ENCODE results near the gene SESN3.
"Not testable (repeated sequence)": the region's sequence is repeated elsewhere in the genome, so short reads cannot be mapped to it uniquely, and the experiment has no call there.

The SESN3 gene

GRCh38 chr11:95229199-95229992, 1.6 kb downstream of the SESN3 start:
- DNase-seq (ENCODE audit: low read depth, low spot score) = no peak
- H3K27ac ChIP-seq = peak overlapping the region; percentile 52

- H3K27ac ChIP-seq = peak overlapping the region; percentile 52
- no peak for DNase-seq (ENCODE audit: low read depth, low spot score)
Measured at GRCh38 chr11:95228081-95228749, 2.8 kb downstream of the SESN3 start.

DNA sequence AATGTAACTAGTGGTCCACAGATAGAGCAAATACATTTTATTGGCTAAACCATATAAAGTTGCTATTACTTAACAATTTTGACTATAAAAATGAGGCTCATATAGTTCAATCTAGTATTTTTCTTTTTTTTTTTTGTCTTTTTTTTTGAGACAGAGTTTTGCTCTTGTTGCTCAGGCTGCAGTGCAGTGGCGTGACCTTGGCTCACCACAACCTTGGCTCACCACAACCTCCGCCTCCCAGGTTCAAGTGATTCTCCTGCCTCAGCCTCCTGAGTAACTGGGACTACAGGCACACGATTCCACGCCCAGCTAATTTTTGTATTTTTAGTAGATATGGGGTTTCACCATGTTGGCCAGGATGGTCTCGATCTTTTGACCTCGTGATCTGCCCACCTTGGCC, 3.9 kb downstream of the SESN3 start:
- DNase-seq (ENCODE audit: low read depth, low spot score); H3K27ac ChIP-seq: not testable (repeated sequence)

- H3K27ac ChIP-seq = no peak overlapping the region
- DNase-seq (ENCODE audit: low read depth, low spot score) = no peak
Measured at GRCh38 chr11:95222817-95223216, 8.2 kb downstream of the SESN3 start.

DNA sequence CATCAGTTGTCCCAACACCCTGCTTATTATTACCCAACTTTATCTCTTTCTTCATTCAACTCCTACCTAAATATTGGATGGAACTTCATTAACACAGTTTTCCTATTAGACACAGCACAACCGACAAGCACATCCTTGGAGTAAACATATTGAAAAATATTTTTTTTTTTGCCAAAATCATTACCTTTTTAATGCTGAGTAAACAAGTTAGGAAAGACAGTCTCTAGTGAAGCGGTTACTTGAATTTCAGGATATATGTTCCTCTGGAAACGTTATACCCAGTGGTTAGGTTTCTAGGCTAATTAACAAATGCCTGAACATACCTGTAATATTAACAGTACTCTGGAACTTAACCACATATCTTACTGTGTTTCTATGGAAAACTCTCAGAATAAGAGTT, 11.4 kb downstream of the SESN3 start:
- H3K27ac ChIP-seq = no peak overlapping the region
- DNase-seq (ENCODE audit: low read depth, low spot score) = no peak

DNA sequence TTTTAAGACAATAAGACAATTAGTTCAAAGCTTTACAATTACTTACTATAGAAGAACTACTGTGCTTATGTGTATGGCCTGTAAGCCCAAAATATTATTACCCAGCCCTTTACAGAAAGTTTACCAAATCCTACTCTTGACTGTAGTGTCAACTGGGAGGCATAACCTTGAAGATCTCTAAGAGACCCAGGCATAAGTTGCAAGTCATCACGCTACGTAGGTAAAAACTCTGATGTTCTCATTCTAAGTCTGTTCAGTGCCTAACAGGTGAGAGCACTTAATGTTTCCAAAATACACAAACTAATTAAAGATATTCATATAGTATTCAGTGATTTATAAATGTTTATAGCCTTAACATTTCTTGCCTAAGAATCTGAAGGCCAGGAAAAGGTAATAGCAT, 12.9 kb downstream of the SESN3 start:
- H3K27ac ChIP-seq = no peak overlapping the region
- DNase-seq (ENCODE audit: low read depth, low spot score) = no peak

DNA sequence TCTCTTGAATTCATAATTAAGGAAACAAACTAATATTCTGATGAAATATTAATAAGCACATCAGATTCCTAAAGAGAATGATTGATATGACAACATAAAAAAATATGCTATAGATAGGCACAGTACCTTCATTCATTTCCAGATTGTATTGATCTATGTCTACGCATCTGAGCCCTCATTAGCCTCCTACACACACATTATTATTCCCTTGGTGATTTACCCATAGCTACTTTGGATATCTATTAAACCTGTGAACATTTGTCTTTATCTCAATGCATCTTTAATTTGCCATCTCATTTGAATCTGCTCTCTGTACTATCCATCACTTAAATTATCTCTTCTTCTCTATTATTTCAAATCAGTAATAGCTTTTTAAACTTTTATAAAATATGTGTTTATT, 18.4 kb downstream of the SESN3 start:
- H3K27ac ChIP-seq = no peak overlapping the region
- no peak for DNase-seq (ENCODE audit: low read depth, low spot score)

- not testable (repeated sequence) for H3K27ac ChIP-seq
Measured at GRCh38 chr11:95209535-95209934, 21.5 kb downstream of the SESN3 start.

DNA sequence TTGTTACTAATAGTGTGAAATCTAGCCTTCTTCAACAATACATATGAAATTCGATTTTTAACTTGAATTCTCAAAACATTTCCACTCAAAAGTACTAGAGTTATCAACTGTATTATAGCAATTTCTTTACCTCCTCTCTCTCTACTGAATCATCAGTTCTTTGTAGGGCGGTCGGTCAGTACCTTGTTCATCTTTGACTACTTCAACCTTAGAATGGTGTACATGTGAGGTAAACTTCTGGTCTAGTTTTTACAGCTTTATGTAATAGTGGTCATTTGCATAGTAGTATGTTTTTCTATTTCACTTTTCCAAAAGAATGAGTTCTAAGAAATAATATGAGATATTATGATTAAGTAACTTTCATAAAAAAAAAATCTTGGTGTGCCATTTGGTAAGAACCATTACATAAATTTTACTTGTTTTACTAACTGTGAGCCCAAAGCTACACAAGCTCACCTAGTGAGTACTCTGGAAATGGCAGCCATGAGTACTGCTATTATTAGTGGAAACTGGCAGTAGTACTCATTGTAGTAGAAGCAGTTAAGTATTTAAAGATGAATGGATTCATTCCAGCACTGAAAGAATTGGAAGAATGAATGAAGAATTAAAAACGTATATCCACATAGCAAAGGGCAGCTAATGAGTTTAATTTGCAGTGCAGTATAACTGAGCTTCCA, 30.1 kb downstream of the SESN3 start:
- DNase-seq (ENCODE audit: low read depth, low spot score) = no peak
- H3K27ac ChIP-seq = no peak overlapping the region

More at GRCh38 chr11:95209535-95209934, 21.5 kb downstream of the SESN3 start:
- DNase-seq (ENCODE audit: low read depth, low spot score) = not testable (repeated sequence)

DNA sequence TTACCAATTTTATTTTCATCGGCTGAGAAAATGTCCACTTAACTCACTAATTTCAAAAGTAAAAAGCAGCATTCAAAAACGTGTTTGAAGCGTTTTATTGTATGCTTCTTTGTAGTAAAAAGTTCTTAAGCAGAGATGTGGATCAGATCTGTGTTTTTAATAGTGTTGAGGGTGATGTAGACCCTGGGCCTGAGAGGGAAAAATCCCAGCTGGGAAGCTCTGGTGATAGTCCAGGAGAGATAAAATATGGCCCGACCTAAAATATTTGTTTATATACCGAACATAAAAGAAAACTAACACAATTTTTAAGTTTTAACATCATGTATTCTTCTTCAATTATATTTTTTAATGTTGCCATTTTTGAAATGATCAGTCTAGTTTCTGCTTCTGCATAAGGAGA, 35.2 kb downstream of the SESN3 start:
- H3K27ac ChIP-seq = no peak overlapping the region
- DNase-seq (ENCODE audit: low read depth, low spot score) = no peak

DNA sequence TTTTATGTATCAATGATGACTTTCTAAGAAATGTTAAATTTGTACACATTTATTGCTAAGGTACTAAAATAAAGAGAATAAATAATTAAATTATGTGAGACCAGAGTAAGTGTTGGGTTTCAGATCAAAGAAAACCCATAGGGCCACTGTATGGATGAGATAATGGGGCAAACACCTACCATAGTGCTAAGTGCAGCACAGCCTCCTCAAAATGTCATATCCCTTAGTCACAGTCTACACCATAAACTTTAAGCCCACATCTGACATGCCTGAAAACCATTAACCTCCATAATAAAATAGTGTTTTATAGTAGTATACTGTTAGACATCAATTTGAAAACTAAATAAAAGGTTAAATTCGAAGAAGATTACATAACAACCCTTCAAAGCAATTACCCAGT, 37.5 kb downstream of the SESN3 start:
- no peak for DNase-seq (ENCODE audit: low read depth, low spot score)

GRCh38 chr11:95192717-95193116, 38.3 kb downstream of the SESN3 start:
- no peak for DNase-seq (ENCODE audit: low read depth, low spot score)

More for the DNA sequence above, 37.5 kb downstream of the SESN3 start:
- no peak overlapping the region for H3K27ac ChIP-seq

DNA sequence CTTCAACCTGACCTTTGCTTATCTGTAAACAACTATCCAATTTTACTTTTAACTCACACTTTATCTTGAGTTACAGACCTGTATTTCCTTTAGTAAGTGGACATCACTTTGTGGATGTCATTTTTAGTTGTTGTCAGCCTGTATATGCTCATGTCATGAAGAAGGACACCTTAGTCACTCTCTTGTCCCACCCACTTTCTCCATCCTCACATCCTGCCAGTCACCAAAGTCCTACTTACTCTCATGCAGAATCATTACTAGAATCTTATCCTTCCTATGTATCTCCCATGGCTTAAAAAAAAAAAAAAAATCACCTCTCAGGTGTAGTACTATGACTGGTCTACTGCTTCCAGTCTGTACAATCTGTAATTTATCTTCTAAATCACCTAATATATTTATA, 43.3 kb downstream of the SESN3 start:
- H3K27ac ChIP-seq = no peak overlapping the region
- DNase-seq (ENCODE audit: low read depth, low spot score) = no peak

More at GRCh38 chr11:95192717-95193116, 38.3 kb downstream of the SESN3 start:
- no peak overlapping the region for H3K27ac ChIP-seq

DNA sequence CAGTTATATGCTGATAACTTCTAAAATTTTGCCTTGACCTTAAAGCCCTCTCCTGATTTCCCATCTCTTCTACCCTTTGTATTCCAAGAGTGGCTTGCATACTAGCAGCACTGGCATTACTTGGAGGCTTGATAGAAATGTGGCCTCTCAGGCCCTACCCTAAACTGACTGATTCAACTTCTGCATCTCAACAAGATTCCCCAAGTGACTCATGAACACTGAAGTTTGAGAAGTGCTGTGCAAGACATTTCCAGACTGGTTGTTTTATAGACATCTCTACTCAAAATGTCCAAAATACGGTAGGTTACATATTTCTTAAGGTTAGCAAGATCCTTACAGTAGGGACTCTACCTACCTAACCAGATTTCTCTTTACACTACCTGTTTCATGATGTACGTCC, 48.6 kb downstream of the SESN3 start:
- DNase-seq (ENCODE audit: low read depth, low spot score) = no peak

GRCh38 chr11:95175818-95176380, 55.1 kb downstream of the SESN3 start:
- DNase-seq (ENCODE audit: low read depth, low spot score) = no peak
- no peak overlapping the region for H3K27ac ChIP-seq

More for the DNA sequence above, 48.6 kb downstream of the SESN3 start:
- no peak overlapping the region for H3K27ac ChIP-seq

DNA sequence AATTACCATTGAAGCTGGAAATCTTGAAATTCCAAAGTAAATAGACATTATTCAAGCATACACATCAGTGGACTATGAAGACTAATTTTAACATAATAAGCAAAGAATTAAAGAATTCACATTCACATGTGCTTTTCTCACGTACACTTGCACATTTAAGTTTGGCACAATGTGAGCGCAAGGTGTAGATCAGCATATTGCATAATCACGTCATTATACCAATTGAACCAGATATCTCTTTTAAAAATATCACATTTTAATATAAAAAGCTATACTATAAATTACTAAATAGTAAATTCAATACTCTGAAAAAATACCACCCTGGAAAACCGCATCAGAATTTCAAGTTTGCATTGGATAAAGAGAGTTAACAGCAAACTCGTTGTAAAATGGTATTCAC, 60.7 kb downstream of the SESN3 start:
- H3K27ac ChIP-seq = no peak overlapping the region
- no peak for DNase-seq (ENCODE audit: low read depth, low spot score)

- no peak overlapping the region for H3K27ac ChIP-seq
- no peak for DNase-seq (ENCODE audit: low read depth, low spot score)
Measured at GRCh38 chr11:95166781-95167180, 64.2 kb downstream of the SESN3 start.

- DNase-seq (ENCODE audit: low read depth, low spot score) = no peak
- H3K27ac ChIP-seq = no peak overlapping the region
Measured at GRCh38 chr11:95165638-95166037, 65.4 kb downstream of the SESN3 start.

GRCh38 chr11:95163106-95163505, 67.9 kb downstream of the SESN3 start:
- DNase-seq (ENCODE audit: low read depth, low spot score) = no peak
- no peak overlapping the region for H3K27ac ChIP-seq

GRCh38 chr11:95161248-95161647, 69.8 kb downstream of the SESN3 start:
- no peak overlapping the region for H3K27ac ChIP-seq
- no peak for DNase-seq (ENCODE audit: low read depth, low spot score)

GRCh38 chr11:95157824-95158223, 73.2 kb downstream of the SESN3 start:
- no peak for DNase-seq (ENCODE audit: low read depth, low spot score)
- H3K27ac ChIP-seq = no peak overlapping the region
